GM06990 (cell line): Measurements from ENCODE around the gene ZFP91.

Experiments
- DNase-seq: peaks from one replicate; pipeline ENCODE4 v3.0.0-alpha.2; 2011; ENCODE audit not compliant: insufficient read length; ENCODE audit errors: extremely low read depth
- H3K27me3 ChIP-seq: replicated peaks from 2 replicates; pipeline ENCODE4 v1.6.0; 2011; ENCODE audit warnings: low read length; ENCODE audit not compliant: control insufficient read depth, insufficient read depth
- H3K36me3 ChIP-seq: 2 replicates; pipeline ENCODE4 v1.5.1; 2011; ENCODE audit warnings: low read length; ENCODE audit not compliant: control insufficient read depth, insufficient read depth
- H3K4me3 ChIP-seq: replicated peaks from 2 replicates; pipeline ENCODE4 v1.5.1; 2011; ENCODE audit warnings: low read depth, mild to moderate bottlenecking, control low read depth, low read length
- TF ChIP-seq, protein P1 (sequence below): IDR thresholded peaks from 2 replicates; pipeline ENCODE4 v1.5.1; 2011; ENCODE audit warnings: low read length, control low read depth, mild to moderate bottlenecking, inconsistent platforms; ENCODE audit not compliant: insufficient read depth, poor library complexity, severe bottlenecking

Gene ZFP91

DNA sequence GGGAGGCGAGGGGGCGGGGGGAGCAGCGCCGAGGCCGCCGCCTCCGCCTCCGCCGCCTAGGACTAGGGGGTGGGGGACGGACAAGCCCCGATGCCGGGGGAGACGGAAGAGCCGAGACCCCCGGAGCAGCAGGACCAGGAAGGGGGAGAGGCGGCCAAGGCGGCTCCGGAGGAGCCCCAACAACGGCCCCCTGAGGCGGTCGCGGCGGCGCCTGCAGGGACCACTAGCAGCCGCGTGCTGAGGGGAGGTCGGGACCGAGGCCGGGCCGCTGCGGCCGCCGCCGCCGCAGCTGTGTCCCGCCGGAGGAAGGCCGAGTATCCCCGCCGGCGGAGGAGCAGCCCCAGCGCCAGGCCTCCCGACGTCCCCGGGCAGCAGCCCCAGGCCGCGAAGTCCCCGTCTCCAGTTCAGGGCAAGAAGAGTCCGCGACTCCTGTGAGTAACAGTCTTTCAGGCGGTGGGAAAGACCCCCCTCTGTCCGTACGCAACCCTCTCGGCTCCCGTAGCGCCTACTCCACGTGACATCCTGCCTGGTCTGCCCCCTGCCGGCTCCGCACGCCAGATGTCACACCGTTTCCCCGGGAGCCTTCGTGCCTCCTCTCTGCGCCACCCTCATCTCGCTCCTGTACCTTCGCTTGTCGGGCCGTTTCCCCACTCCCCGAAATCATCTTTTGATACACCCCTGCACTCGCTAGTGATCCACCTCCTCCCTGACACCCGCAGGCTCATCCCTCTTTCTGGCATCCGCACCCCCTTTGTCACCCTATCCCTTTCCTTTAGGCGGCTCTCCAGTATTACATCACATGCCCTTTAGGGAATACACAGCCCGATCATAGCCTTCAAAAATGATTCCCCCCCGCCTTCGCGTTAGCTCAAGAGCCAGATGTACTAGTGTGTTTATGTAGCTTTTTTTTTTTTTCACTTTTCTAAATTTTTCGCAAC lies 598 bp downstream of the ZFP91 start:
- peak; percentile 91 for DNase-seq
- TF ChIP-seq, protein P1, sequence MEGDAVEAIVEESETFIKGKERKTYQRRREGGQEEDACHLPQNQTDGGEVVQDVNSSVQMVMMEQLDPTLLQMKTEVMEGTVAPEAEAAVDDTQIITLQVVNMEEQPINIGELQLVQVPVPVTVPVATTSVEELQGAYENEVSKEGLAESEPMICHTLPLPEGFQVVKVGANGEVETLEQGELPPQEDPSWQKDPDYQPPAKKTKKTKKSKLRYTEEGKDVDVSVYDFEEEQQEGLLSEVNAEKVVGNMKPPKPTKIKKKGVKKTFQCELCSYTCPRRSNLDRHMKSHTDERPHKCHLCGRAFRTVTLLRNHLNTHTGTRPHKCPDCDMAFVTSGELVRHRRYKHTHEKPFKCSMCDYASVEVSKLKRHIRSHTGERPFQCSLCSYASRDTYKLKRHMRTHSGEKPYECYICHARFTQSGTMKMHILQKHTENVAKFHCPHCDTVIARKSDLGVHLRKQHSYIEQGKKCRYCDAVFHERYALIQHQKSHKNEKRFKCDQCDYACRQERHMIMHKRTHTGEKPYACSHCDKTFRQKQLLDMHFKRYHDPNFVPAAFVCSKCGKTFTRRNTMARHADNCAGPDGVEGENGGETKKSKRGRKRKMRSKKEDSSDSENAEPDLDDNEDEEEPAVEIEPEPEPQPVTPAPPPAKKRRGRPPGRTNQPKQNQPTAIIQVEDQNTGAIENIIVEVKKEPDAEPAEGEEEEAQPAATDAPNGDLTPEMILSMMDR: peak; percentile 89
- Histone ChIP-seq H3K27me3 (no peaks in the 10 kb centered on the region), H3K4me3 (peak overlapping the region; percentile 66), H3K36me3 (no peaks in the 10 kb centered on the region)

DNA sequence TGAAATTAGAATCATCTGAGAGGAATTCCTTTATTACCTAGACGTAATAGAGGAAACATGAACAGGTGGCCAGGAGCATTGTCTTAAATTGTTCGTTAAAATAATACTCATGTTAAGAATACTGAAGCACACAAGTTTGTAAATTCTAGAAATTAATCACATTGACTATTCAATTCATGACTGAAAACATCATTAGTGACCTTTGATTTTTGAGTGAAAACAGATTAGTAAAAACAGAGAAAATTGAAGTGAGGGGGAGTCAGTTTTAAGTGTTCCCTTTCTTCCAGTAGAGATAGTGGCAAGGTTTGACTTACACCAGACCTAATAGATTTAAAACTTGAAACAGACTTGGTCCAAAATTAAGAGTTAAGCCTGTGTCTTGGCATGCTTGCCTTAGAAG lies 1.4 kb downstream of the ZFP91 start:
- TF ChIP-seq, protein P1: no peak
- DNase-seq: no peak
- Histone ChIP-seq H3K27me3 (no peaks in the 10 kb centered on the region), H3K4me3 (peak overlapping the region; percentile 66), H3K36me3 (no peaks in the 10 kb centered on the region)

DNA sequence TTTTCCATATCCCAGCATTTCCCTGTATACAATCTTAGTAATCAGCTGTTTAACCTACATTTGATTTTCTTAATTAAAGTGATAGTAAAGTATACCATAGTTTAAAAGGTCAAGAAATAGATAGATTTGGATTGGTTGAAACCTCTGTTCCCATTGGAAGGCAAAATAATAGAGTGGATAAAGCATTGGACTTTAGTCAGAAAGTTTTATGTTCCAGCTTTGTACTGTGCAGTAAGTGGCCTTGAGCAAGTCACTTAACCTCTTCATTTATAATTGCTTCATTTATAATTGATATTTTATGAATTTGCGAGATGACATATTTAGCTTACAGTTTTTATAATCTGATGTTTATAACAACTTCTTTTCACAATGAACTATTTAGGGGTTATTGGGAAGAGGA lies 3.6 kb downstream of the ZFP91 start:
- TF ChIP-seq, protein P1: no peak
- no peaks in the 10 kb centered on the region for H3K36me3 ChIP-seq
- H3K4me3 ChIP-seq: peak overlapping the region; percentile 29; the same call in 1 of the 2 replicates
- H3K27me3 ChIP-seq: no peaks in the 10 kb centered on the region
- DNase-seq: no peak

DNA sequence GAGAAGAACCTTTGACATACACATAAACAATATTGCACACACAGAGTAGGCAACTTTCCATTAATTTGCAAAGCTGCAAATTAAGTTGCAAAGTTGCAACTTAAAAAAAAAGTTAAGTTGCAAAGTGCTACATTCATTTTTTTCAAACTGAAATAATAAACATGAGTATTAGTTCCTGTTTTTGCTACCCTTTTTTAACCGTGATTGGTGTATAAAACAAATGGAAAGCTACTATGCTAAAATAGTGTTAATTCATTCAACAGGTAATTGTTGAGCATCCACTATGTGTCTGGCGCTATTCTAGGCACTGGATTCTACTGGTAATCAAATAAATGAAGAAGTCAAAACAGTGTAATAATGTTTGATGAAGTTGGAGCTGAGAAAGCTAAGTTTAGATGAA lies 8.1 kb downstream of the ZFP91 start:
- no peak for DNase-seq
- H3K36me3 ChIP-seq: no peaks in the 10 kb centered on the region; the same call in 1 of the 2 replicates
- no peaks in the 10 kb centered on the region for H3K27me3 ChIP-seq
- no peak overlapping the region for H3K4me3 ChIP-seq
- TF ChIP-seq, protein P1: no peak

DNA sequence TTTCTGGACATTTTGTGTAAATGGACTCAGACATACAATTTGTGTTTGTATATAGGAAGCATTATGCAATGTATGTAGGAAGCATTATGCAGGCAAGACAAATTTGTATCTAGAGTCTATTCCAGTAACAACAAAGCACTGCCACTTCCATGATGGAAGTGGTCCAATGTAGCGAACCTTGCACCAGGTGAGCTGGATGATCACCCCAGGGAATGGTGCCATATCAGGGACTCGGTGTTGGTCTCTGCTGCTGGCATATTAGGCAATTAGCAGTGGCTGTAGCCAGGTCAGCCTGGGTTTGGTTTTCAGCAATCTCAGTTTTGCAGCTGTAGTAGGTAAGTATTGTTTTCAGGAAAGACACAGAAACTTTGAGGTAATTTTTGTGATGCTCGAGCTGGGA lies 12.8 kb downstream of the ZFP91 start:
- Histone ChIP-seq H3K36me3 (no peaks in the 10 kb centered on the region; the same call in none of the 2 replicates), H3K27me3 (no peaks in the 10 kb centered on the region), H3K4me3 (no peak overlapping the region)
- TF ChIP-seq, protein P1: no peak
- DNase-seq: no peak
